HEK293T (cell line): Measurements from ENCODE around the gene PTCH1.

Experiments
- ARNT ChIP-seq: fragments of 450-650 bp; IDR thresholded peaks from 2 replicates; pipeline ENCODE4 v1.6.1; 2017; ENCODE audit warnings: mild to moderate bottlenecking
- BHLHE40 ChIP-seq: fragments of 450-650 bp; IDR thresholded peaks from 2 replicates; pipeline ENCODE4 v1.6.1; 2016; ENCODE audit warnings: mild to moderate bottlenecking, moderate library complexity, borderline replicate concordance
- ELF4 ChIP-seq: fragments of 450-650 bp; IDR thresholded peaks from 2 replicates; pipeline ENCODE4 v1.6.1; 2017; ENCODE audit warnings: antibody characterized with exemption
- FOXA1 ChIP-seq: fragments of 450-650 bp; IDR thresholded peaks from 2 replicates; pipeline ENCODE4 v1.6.1; 2016; ENCODE audit warnings: mild to moderate bottlenecking
- FOXK2 ChIP-seq: fragments of 450-650 bp; IDR thresholded peaks from 2 replicates; pipeline ENCODE4 v1.6.1; 2016; ENCODE audit warnings: mild to moderate bottlenecking
- HDGF ChIP-seq: fragments of 450-650 bp; IDR thresholded peaks from 2 replicates; pipeline ENCODE4 v1.6.1; 2017; ENCODE audit warnings: antibody characterized with exemption, borderline replicate concordance
- LEF1 ChIP-seq: fragments of 450-650 bp; IDR thresholded peaks from 2 replicates; pipeline ENCODE4 v1.6.1; 2017; ENCODE audit warnings: mild to moderate bottlenecking, borderline replicate concordance
- NFRKB ChIP-seq: fragments of 450-650 bp; IDR thresholded peaks from 2 replicates; pipeline ENCODE4 v1.6.1; 2016; ENCODE audit warnings: mild to moderate bottlenecking, moderate library complexity
- SP1 ChIP-seq: fragments of 450-650 bp; IDR thresholded peaks from 2 replicates; pipeline ENCODE4 v1.6.1; 2017
- SUZ12 ChIP-seq: fragments of 450-650 bp; IDR thresholded peaks from 2 replicates; pipeline ENCODE4 v1.6.1; 2016; ENCODE audit warnings: mild to moderate bottlenecking
- TARDBP ChIP-seq: fragments of 450-650 bp; IDR thresholded peaks from 2 replicates; pipeline ENCODE4 v1.6.1; 2016
- ZNF384 ChIP-seq: fragments of 450-650 bp; IDR thresholded peaks from 2 replicates; pipeline ENCODE4 v1.6.1; 2016
- TF ChIP-seq, protein P1 (sequence below): fragments of 450-650 bp; IDR thresholded peaks from 2 replicates; pipeline ENCODE4 v1.6.1; 2016

DNA sequence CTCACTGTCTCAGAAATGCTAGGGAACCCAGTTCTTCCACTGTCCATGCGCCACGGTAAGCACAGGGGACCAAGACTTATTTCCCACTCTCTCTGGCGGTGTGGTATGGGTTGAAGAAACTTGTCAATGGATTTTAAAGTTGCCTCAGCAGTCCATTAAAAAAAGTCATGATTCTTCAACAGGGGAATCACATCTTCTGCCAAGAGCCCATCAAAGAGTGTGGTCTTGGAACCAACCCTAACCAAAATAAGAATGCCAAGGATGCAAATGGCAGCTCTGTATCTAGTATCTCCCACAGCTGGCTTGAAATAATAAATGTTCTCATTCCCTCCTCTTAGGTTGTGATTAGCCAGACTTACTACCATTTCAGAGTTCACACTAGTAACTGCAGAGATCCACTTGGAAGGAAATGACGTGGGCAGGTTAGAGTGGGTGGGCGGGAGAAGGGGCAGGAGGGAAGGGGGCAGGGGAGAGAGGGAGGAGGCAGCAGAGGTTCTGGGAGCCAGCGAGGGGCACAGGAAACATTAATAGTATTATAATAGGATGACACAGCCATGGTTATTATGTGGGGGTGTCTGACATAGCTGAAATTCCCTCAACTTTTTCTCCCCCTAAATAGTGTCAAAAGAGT is 17.6 kb downstream of the PTCH1 start:
- TF ChIP-seq ARNT = no peak
- TF ChIP-seq FOXK2 = no peak
- no peak for TF ChIP-seq BHLHE40
- TF ChIP-seq SUZ12 = no peak
- no peak for TF ChIP-seq TARDBP
- TF ChIP-seq ELF4 = no peak
- TF ChIP-seq, protein P1, sequence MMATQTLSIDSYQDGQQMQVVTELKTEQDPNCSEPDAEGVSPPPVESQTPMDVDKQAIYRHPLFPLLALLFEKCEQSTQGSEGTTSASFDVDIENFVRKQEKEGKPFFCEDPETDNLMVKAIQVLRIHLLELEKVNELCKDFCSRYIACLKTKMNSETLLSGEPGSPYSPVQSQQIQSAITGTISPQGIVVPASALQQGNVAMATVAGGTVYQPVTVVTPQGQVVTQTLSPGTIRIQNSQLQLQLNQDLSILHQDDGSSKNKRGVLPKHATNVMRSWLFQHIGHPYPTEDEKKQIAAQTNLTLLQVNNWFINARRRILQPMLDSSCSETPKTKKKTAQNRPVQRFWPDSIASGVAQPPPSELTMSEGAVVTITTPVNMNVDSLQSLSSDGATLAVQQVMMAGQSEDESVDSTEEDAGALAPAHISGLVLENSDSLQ = no peak
- no peak for TF ChIP-seq SP1
- no peak for TF ChIP-seq FOXA1
- no peak for TF ChIP-seq NFRKB
- no peak for TF ChIP-seq LEF1
- no peak for TF ChIP-seq ZNF384
- no peak for TF ChIP-seq HDGF
